Loucy (cell line): ENCODE results near the gene AGTRAP.

Experiments used
- H2AFZ ChIP-seq: fragments of 200-600 bp; sonication (generic); 2 replicates; pipeline ENCODE4 v1.6.0; 2016; ENCODE audit warnings: antibody characterized with exemption, mild to moderate bottlenecking, low read length, moderate library complexity
- H3F3A ChIP-seq: fragments of 200-600 bp; 2 replicates; pipeline ENCODE4 v1.6.0; 2016; ENCODE audit warnings: antibody characterized with exemption, low read depth, mild to moderate bottlenecking
- H3K27me3 ChIP-seq: fragments of 200-600 bp; sonication (generic); 2 replicates; pipeline ENCODE4 v1.6.1; 2014; ENCODE audit warnings: low read length, mild to moderate bottlenecking; ENCODE audit not compliant: insufficient read depth, poor library complexity, severe bottlenecking
- H3K36me3 ChIP-seq: fragments of 200-600 bp; sonication (generic); 2 replicates; pipeline ENCODE4 v1.6.1; 2016; ENCODE audit warnings: low read length; ENCODE audit not compliant: insufficient read depth
- H3K4me1 ChIP-seq: fragments of 200-600 bp; sonication (generic); 2 replicates; pipeline ENCODE4 v1.5.1; 2014; ENCODE audit warnings: low read length, mild to moderate bottlenecking; ENCODE audit not compliant: insufficient read depth, poor library complexity, severe bottlenecking
- H3K4me2 ChIP-seq: fragments of 200-600 bp; sonication (generic); 2 replicates; pipeline ENCODE4 v1.6.0; 2014; ENCODE audit warnings: antibody characterized with exemption, low read length, low read depth, mild to moderate bottlenecking; ENCODE audit not compliant: poor library complexity, severe bottlenecking
- H3K4me3 ChIP-seq: fragments of 200-600 bp; sonication (generic); 2 replicates; pipeline ENCODE4 v1.5.1; 2014; ENCODE audit warnings: low read length, mild to moderate bottlenecking, mixed read lengths; ENCODE audit not compliant: poor library complexity, severe bottlenecking
- H3K79me2 ChIP-seq: fragments of 200-600 bp; sonication (generic); 2 replicates; pipeline ENCODE4 v1.6.1; 2014; ENCODE audit warnings: low read length; ENCODE audit not compliant: insufficient read depth
- H3K9ac ChIP-seq: fragments of 200-600 bp; sonication (generic); 2 replicates; pipeline ENCODE4 v1.6.0; 2014; ENCODE audit warnings: mild to moderate bottlenecking, low read depth, low read length, moderate library complexity; ENCODE audit not compliant: poor library complexity, severe bottlenecking
- H3K9me2 ChIP-seq: fragments of 200-600 bp; sonication (generic); replicated peaks from 2 replicates; pipeline ENCODE4 v1.6.1; 2016; ENCODE audit warnings: low read depth, low read length, mixed read lengths
- H3K9me3 ChIP-seq: fragments of 200-600 bp; sonication (generic); 2 replicates; pipeline ENCODE4 v1.6.1; 2014; ENCODE audit warnings: mild to moderate bottlenecking, antibody characterized with exemption, low read length, low read depth; ENCODE audit not compliant: insufficient read depth
- H4K20me1 ChIP-seq: fragments of 200-600 bp; sonication (generic); 2 replicates; pipeline ENCODE4 v1.6.0; 2014; ENCODE audit warnings: antibody characterized with exemption, low read length, mild to moderate bottlenecking; ENCODE audit not compliant: insufficient read depth, poor library complexity, severe bottlenecking
- CTCF ChIP-seq: fragments of 200-600 bp; sonication (generic); conservative IDR thresholded peaks from 2 replicates; pipeline ENCODE4 v1.5.1; 2014; ENCODE audit warnings: mild to moderate bottlenecking, antibody characterized with exemption, low read length
- EZH2phosphoT487 ChIP-seq: fragments of 200-600 bp; IDR thresholded peaks from 2 replicates; pipeline ENCODE4 v1.6.1; 2018; ENCODE audit warnings: antibody characterized with exemption, mild to moderate bottlenecking, moderate library complexity, borderline replicate concordance

Gene AGTRAP

GRCh38 chr1:11764519-11764918 lies 28.6 kb downstream of the AGTRAP start:
- Histone ChIP-seq H3K9ac (no peak overlapping the region), H3K9me3 (no peaks in the 10 kb centered on the region), H3K36me3 (no peaks in the 10 kb centered on the region), H3K4me1 (no peaks in the 10 kb centered on the region), H3K4me3 (no peak overlapping the region), H4K20me1 (no peaks in the 10 kb centered on the region), H3F3A (no peaks in the 10 kb centered on the region), H3K27me3 (no peaks in the 10 kb centered on the region), H3K79me2 (no peaks in the 10 kb centered on the region), H3K4me2 (no peak overlapping the region), H3K9me2 (no peaks in the 10 kb centered on the region), H2AFZ (no peak overlapping the region)
- TF ChIP-seq CTCF (no peak), EZH2phosphoT487 (no peak)

- TF ChIP-seq CTCF: no peak
- no peak for TF ChIP-seq EZH2phosphoT487
Observed at GRCh38 chr1:11765661-11766428, 29.9 kb downstream of the AGTRAP start.

GRCh38 chr1:11766429-11766776 lies 30.5 kb downstream of the AGTRAP start:
- H3K79me2 ChIP-seq: no peaks in the 10 kb centered on the region
- H3K9ac ChIP-seq: no peak overlapping the region
- no peak overlapping the region for H3K4me3 ChIP-seq
- no peaks in the 10 kb centered on the region for H3K9me2 ChIP-seq
- TF ChIP-seq CTCF (no peak), EZH2phosphoT487 (no peak)
- no peaks in the 10 kb centered on the region for H3K36me3 ChIP-seq
- no peaks in the 10 kb centered on the region for H3K4me1 ChIP-seq
- H3F3A ChIP-seq: no peaks in the 10 kb centered on the region
- no peaks in the 10 kb centered on the region for H4K20me1 ChIP-seq
- H3K4me2 ChIP-seq: no peak overlapping the region
- H2AFZ ChIP-seq: no peak overlapping the region
- H3K9me3 ChIP-seq: no peaks in the 10 kb centered on the region
- no peaks in the 10 kb centered on the region for H3K27me3 ChIP-seq

More at GRCh38 chr1:11765661-11766428, 29.9 kb downstream of the AGTRAP start:
- H3K4me1 ChIP-seq: no peaks in the 10 kb centered on the region
- H2AFZ ChIP-seq: no peak overlapping the region
- H3K9me2 ChIP-seq: no peaks in the 10 kb centered on the region
- H3K27me3 ChIP-seq: no peaks in the 10 kb centered on the region
- H3K9me3 ChIP-seq: no peaks in the 10 kb centered on the region
- H3F3A ChIP-seq: no peaks in the 10 kb centered on the region
- H3K9ac ChIP-seq: no peak overlapping the region
- H3K4me3 ChIP-seq: no peak overlapping the region
- no peaks in the 10 kb centered on the region for H4K20me1 ChIP-seq
- H3K79me2 ChIP-seq: no peaks in the 10 kb centered on the region
- H3K4me2 ChIP-seq: no peak overlapping the region
- H3K36me3 ChIP-seq: no peaks in the 10 kb centered on the region
